ENCODE results near the gene ZNF316.

GRCh38 chr7:6608081-6608480 is 29.0 kb upstream of the ZNF316 start:
- TF ChIP-seq POLR2A (IDR thresholded peaks at IDR 0.05) = no peak
- TF ChIP-seq POLR2AphosphoS5 (IDR thresholded peaks at IDR 0.05) = no peak
- TF ChIP-seq CTCF (IDR thresholded peaks at IDR 0.05) = no peak
